Caki2 (cell line): ENCODE measurements around the gene FRS2. TPM values are rescaled to one million over a fixed set of nuclear protein-coding genes. Genes with fewer than 3 reads are reported as not detected.
A peak's percentile ranks its signal among the peaks of the same experiment; 100 is the strongest.

Experiments
- DNase-seq: peaks from one replicate; pipeline ENCODE4 v3.0.0-alpha.2; 2015; ENCODE audit warnings: low read depth
- in situ Hi-C: cut with HindIII; loops from 2 replicates; pipeline ENCODE4 v1.10.0; 2016; ENCODE audit warnings: low sequenced_read_pairs, low pct_unique_long_range_greater_than_20kb, mixed read lengths
- total RNA-seq: library from RNA; depleted of rRNA; stranded (reverse); fragments of >200 nt; shearing (Covaris generic); gene quantifications from 2 replicates; pipeline ENCODE4 v1.2.3, GENCODE V29; 2014; ENCODE audit warnings: low replicate concordance

The FRS2 gene
- total RNA-seq, 1 experiment from 2014 or later: 34.0 TPM

- in situ Hi-C loops: no loop called here
- peak; percentile 29 for DNase-seq
Observed at GRCh38 chr12:69553628-69554248, 83.5 kb downstream of the FRS2 start.

GRCh38 chr12:69555461-69555860 is 85.3 kb downstream of the FRS2 start:
- no peak for DNase-seq

GRCh38 chr12:69556383-69556782 is 86.2 kb downstream of the FRS2 start:
- in situ Hi-C loops: no loop called here
- no peak for DNase-seq

More at GRCh38 chr12:69555461-69555860, 85.3 kb downstream of the FRS2 start:
- in situ Hi-C loops: no loop called here

- in situ Hi-C loops: no loop called here
- no peak for DNase-seq
Observed at GRCh38 chr12:69563166-69563762, 93.1 kb downstream of the FRS2 start.

GRCh38 chr12:69566603-69567002 is 96.4 kb downstream of the FRS2 start:
- in situ Hi-C loops: no loop called here

GRCh38 chr12:69569236-69569635 is 99.0 kb downstream of the FRS2 start:
- DNase-seq: no peak

More at GRCh38 chr12:69566603-69567002, 96.4 kb downstream of the FRS2 start:
- DNase-seq: no peak

GRCh38 chr12:69570000-69570516 is 99.9 kb downstream of the FRS2 start:
- in situ Hi-C loops: no loop called here
- DNase-seq: no peak

More at GRCh38 chr12:69569236-69569635, 99.0 kb downstream of the FRS2 start:
- in situ Hi-C loops: no loop called here

GRCh38 chr12:69570545-69571399 is 100.6 kb downstream of the FRS2 start:
- peak; percentile 61 for DNase-seq
- in situ Hi-C loops: no loop called here

GRCh38 chr12:69575346-69575745 is 105.2 kb downstream of the FRS2 start:
- in situ Hi-C loops: no loop called here
- no peak for DNase-seq

GRCh38 chr12:69578283-69578682 is 108.1 kb downstream of the FRS2 start:
- in situ Hi-C loops: no loop called here
- DNase-seq: no peak

- in situ Hi-C loops: no loop called here
- DNase-seq: no peak
Observed at GRCh38 chr12:69579029-69579428, 108.8 kb downstream of the FRS2 start.

- DNase-seq: no peak
- in situ Hi-C loops: no loop called here
Observed at GRCh38 chr12:69580074-69580473, 109.9 kb downstream of the FRS2 start.

- in situ Hi-C loops: no loop called here
- DNase-seq: peak; percentile 20
Observed at GRCh38 chr12:69583203-69583602, 113.0 kb downstream of the FRS2 start.

GRCh38 chr12:69585189-69586062 is 115.2 kb downstream of the FRS2 start, which contains the start of gene CCT2:
Gene CCT2, plus strand, starts transcription at chr12:69585459. Its CDS starts 63 bp downstream, at chr12:69585522.
- DNase-seq: peak; percentile 96
- in situ Hi-C loops: no loop called here

GRCh38 chr12:69588527-69588926 is 118.3 kb downstream of the FRS2 start:
- DNase-seq: no peak
- in situ Hi-C loops: no loop called here

GRCh38 chr12:69589082-69589481 is 118.9 kb downstream of the FRS2 start:
- in situ Hi-C loops: no loop called here
- DNase-seq: no peak

- in situ Hi-C loops: no loop called here
- DNase-seq: no peak
Observed at GRCh38 chr12:69595689-69596088, 125.5 kb downstream of the FRS2 start.

GRCh38 chr12:69598174-69598753 is 128.1 kb downstream of the FRS2 start:
- in situ Hi-C loops: no loop called here
- no peak for DNase-seq
